H4 (cell line): ENCODE data around the gene PXN. TPM values are rescaled to one million over a fixed set of nuclear protein-coding genes. Genes with fewer than 3 reads are reported as not detected.
"Not testable (repeated sequence)": the region's sequence is repeated elsewhere in the genome, so short reads cannot be mapped to it uniquely, and the experiment has no call there.

Source experiments
- DNase-seq: peaks from one replicate; pipeline ENCODE4 v3.0.0-alpha.2; 2015; ENCODE audit warnings: low spot score
- total RNA-seq: library from RNA; depleted of rRNA; stranded (reverse); fragments of >200 nt; shearing (Covaris generic); gene quantifications from 2 replicates; pipeline ENCODE4 v1.2.3, GENCODE V29; 2014

The PXN gene
- total RNA-seq, 1 experiment from 2014 or later, result 31.3 TPM

GRCh38 chr12:120227233-120228040, 38.1 kb downstream of the PXN start:
- no peak for DNase-seq

DNA sequence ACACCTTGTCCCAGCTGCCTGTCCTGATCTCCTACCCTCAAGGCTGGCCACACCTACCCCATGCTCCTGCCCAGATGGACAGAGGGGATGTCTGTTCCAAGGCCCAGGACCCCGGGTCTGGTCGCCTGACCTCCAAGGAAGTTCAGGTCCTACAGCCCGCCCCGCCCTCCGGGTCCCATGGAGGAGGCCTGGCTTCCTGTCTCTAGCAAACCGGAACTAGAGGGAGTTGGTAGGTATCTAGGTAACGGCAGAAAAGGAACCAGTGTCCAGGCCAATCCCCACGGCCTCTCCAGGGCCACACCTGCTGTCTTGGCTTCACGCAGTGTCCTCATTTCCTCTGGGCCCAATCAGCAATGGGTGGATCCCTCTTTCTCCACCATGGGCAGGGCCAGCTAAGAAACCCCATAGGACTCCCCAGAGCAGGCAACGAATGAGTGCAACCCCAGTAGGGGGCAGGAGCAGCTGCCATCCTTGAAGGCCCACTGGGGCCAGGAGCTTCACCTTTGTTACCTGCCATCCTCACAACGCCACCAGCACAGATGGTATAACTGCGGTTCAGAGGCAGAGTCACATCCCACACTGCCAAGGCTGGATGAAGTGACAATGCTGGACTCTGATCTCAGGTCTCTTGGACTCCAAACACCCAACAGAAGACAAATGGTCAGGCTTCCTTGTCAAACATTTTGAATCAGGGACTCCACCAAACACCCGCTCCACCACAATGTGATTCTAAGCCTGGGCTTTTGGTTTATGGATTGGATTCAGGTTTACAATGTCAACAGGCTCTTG, 39.5 kb downstream of the PXN start:
- DNase-seq, result no peak

- no peak for DNase-seq
These were observed 40.4 kb downstream of the PXN start for GRCh38 chr12:120225200-120225558.

- DNase-seq, result no peak
These were observed 41.0 kb downstream of the PXN start for GRCh38 chr12:120224304-120225199.

GRCh38 chr12:120223458-120224303, 41.8 kb downstream of the PXN start:
- DNase-seq, result no peak

- DNase-seq, result no peak
These were observed 43.2 kb downstream of the PXN start for GRCh38 chr12:120222288-120222832.

- DNase-seq, result no peak
These were observed 44.0 kb downstream of the PXN start for GRCh38 chr12:120221576-120221900.

GRCh38 chr12:120220838-120221575, 44.5 kb downstream of the PXN start:
- no peak for DNase-seq

GRCh38 chr12:120218680-120219606, 46.6 kb downstream of the PXN start:
- DNase-seq, result no peak

GRCh38 chr12:120216742-120217605, 48.6 kb downstream of the PXN start:
- no peak for DNase-seq

DNA sequence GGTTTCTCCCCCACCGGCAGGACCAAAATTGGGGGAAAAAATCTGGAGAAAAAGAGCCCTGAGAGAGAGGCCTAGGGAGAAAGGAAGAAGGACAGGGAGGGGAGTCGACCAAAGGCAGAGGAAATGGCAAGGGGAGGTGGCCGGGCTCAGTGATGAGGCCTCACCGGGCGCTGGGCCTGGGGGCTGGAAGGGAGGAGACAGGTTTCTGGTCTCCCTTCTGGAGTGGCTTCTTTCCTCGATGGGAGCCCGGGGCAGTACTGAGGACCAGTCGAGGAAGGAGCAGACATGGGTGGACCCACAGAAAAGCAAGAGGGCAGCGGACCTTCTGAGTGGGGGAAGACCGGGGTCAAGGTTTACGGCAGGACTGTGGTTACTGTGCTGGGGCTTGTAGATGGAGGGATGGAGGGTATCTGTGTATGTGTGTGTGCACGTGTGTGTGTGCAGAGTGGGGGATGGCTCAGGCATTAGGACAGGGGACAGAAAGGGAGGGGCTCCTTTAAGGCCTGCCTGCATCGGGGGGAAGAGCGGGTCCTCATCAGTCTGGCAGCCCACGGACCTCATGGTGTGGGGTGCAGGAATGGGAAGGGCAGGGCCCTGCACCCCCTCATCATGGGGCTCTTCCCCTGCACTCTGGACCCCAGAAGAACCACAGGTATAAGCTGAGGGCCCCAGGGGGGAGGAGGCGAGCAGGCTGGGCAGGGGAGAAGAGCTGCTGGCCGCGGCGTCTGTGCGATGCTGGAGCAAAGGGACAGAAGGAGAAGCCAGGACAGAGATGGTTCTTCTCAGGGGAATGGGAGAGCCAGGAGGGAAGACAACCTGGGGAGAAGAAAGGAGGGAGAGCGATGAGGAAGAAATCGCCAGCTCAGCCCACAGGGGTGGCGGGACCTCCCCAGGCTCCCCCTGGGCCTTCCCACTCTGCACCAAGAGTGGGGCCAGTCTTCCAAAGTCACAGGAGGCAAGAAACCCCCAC, 49.5 kb downstream of the PXN start:
- no peak for DNase-seq

GRCh38 chr12:120215357-120215735, 50.2 kb downstream of the PXN start:
- DNase-seq, result no peak

GRCh38 chr12:120214626-120215356, 50.7 kb downstream of the PXN start:
- no peak for DNase-seq

GRCh38 chr12:120213758-120214157, 51.8 kb downstream of the PXN start:
- no peak for DNase-seq

DNA sequence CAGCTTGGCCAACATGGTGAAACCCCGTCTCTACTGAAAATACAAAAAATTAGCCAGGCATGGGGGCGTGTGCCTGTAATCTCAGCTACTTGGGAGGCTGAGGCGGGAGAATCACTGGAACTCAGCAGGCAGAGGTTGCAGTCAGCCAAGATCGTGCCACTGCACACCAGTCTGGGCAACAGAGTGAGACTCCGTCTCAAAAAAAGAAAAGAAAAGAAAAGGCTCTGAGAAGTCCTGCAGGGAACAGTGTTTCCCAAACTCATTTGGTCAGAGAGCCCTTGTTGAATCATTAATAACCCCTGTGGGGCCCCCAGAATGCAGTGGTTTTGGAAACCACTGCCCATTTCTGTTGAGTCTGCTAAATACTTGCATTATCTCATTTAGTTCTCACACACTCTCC, 52.3 kb downstream of the PXN start:
- DNase-seq, result not testable (repeated sequence)

- DNase-seq, result no peak
These were observed 53.2 kb downstream of the PXN start for GRCh38 chr12:120212301-120212700.
